Mucosa of stomach (tissue), 1 donor: ENCODE results near the gene KLRC2.
"Not testable (repeated sequence)": the region's sequence is repeated elsewhere in the genome, so short reads cannot be mapped to it uniquely, and the experiment has no call there.

Experiments used
- H3K27me3 ChIP-seq: one replicate; pipeline ENCODE4 v1.7.0; 2013; ENCODE audit warnings: mild to moderate bottlenecking, low read length; ENCODE audit not compliant: control insufficient read depth, insufficient read depth
- H3K36me3 ChIP-seq: one replicate; pipeline ENCODE4 v1.7.0; 2013; ENCODE audit warnings: low read length; ENCODE audit not compliant: control insufficient read depth, insufficient read depth
- H3K4me1 ChIP-seq: one replicate; pipeline ENCODE4 v1.7.0; 2013; ENCODE audit warnings: mild to moderate bottlenecking, low read length; ENCODE audit not compliant: control insufficient read depth, insufficient read depth
- H3K4me3 ChIP-seq: one replicate; pipeline ENCODE4 v1.7.0; 2013; ENCODE audit warnings: low read length
- H3K9ac ChIP-seq: one replicate; pipeline ENCODE4 v1.7.0; 2013; ENCODE audit warnings: mild to moderate bottlenecking, low read length, moderate library complexity
- H3K9me3 ChIP-seq: one replicate; pipeline ENCODE4 v1.7.0; 2013; ENCODE audit warnings: mild to moderate bottlenecking, low read length, moderate library complexity; ENCODE audit not compliant: control insufficient read depth
- donor health status: Pancreatic carcinoma.

KLRC2 gene

GRCh38 chr12:10439608-10440274, 3.9 kb upstream of the KLRC2 start:
- not testable (repeated sequence) for H3K27me3 ChIP-seq, H3K36me3 ChIP-seq, H3K9me3 ChIP-seq, H3K4me1 ChIP-seq, H3K4me3 ChIP-seq, H3K9ac ChIP-seq

GRCh38 chr12:10437601-10438000, 1.8 kb upstream of the KLRC2 start:
- not testable (repeated sequence) for H3K36me3 ChIP-seq, H3K27me3 ChIP-seq, H3K4me1 ChIP-seq, H3K9ac ChIP-seq, H3K9me3 ChIP-seq, H3K4me3 ChIP-seq

- not testable (repeated sequence) for H3K9me3 ChIP-seq, H3K27me3 ChIP-seq, H3K4me3 ChIP-seq, H3K36me3 ChIP-seq, H3K9ac ChIP-seq, H3K4me1 ChIP-seq
Measured at GRCh38 chr12:10430623-10431022, 5.2 kb downstream of the KLRC2 start.

- H3K9me3 ChIP-seq, H3K4me1 ChIP-seq, H3K36me3 ChIP-seq, H3K27me3 ChIP-seq, H3K9ac ChIP-seq, H3K4me3 ChIP-seq: not testable (repeated sequence)
Measured at GRCh38 chr12:10425938-10426337, 9.9 kb downstream of the KLRC2 start.

- not testable (repeated sequence) for H3K27me3 ChIP-seq, H3K36me3 ChIP-seq, H3K4me3 ChIP-seq, H3K9ac ChIP-seq, H3K4me1 ChIP-seq, H3K9me3 ChIP-seq
Measured at GRCh38 chr12:10424260-10424899, 11.4 kb downstream of the KLRC2 start.

- H3K27me3 ChIP-seq, H3K36me3 ChIP-seq, H3K4me1 ChIP-seq, H3K4me3 ChIP-seq, H3K9ac ChIP-seq, H3K9me3 ChIP-seq: not testable (repeated sequence)
Measured at GRCh38 chr12:10422159-10422558, 13.7 kb downstream of the KLRC2 start.

GRCh38 chr12:10420334-10420733, 15.5 kb downstream of the KLRC2 start, which contains the start of gene KLRC3:
TSS of gene KLRC3 (minus strand) at chr12:10420595. CDS start at chr12:10420550, 45 bp downstream.
- H3K4me1 ChIP-seq, H3K27me3 ChIP-seq, H3K9ac ChIP-seq, H3K4me3 ChIP-seq, H3K36me3 ChIP-seq, H3K9me3 ChIP-seq: not testable (repeated sequence)

GRCh38 chr12:10409392-10409791, 26.4 kb downstream of the KLRC2 start, which contains the start of gene KLRC4:
TSS of gene KLRC4 (minus strand) at chr12:10409757. CDS start at chr12:10409575, 182 bp downstream.
- Histone ChIP-seq H3K9ac (no peak within 1 kb of the TSS), H3K4me1 (no peaks in the 10 kb centered on the region), H3K27me3 (no peaks in the 10 kb centered on the region), H3K4me3 (no peak within 1 kb of the TSS), H3K36me3 (no peaks in the 10 kb centered on the region), H3K9me3 (no peaks in the 10 kb centered on the region)

- H3K9me3 ChIP-seq: no peaks in the 10 kb centered on the region
Measured at GRCh38 chr12:10408842-10409241, 27.0 kb downstream of the KLRC2 start.

GRCh38 chr12:10406725-10407124, 29.1 kb downstream of the KLRC2 start:
- Histone ChIP-seq H3K4me3 (no peak overlapping the region), H3K36me3 (no peaks in the 10 kb centered on the region), H3K4me1 (no peaks in the 10 kb centered on the region), H3K9me3 (no peaks in the 10 kb centered on the region), H3K27me3 (no peaks in the 10 kb centered on the region), H3K9ac (no peak overlapping the region)

More at GRCh38 chr12:10408842-10409241, 27.0 kb downstream of the KLRC2 start:
- Histone ChIP-seq H3K36me3 (no peaks in the 10 kb centered on the region), H3K27me3 (no peaks in the 10 kb centered on the region), H3K4me1 (no peaks in the 10 kb centered on the region), H3K4me3 (no peak overlapping the region), H3K9ac (no peak overlapping the region)

GRCh38 chr12:10405294-10405693, 30.5 kb downstream of the KLRC2 start:
- no peak overlapping the region for H3K4me3 ChIP-seq
- no peaks in the 10 kb centered on the region for H3K36me3 ChIP-seq
- no peak overlapping the region for H3K9ac ChIP-seq
- H3K9me3 ChIP-seq: no peaks in the 10 kb centered on the region
- H3K27me3 ChIP-seq: no peaks in the 10 kb centered on the region
- no peaks in the 10 kb centered on the region for H3K4me1 ChIP-seq

GRCh38 chr12:10404798-10405197, 31.0 kb downstream of the KLRC2 start:
- no peaks in the 10 kb centered on the region for H3K36me3 ChIP-seq
- H3K4me1 ChIP-seq: no peaks in the 10 kb centered on the region
- no peak overlapping the region for H3K4me3 ChIP-seq
- H3K9ac ChIP-seq: no peak overlapping the region
- H3K9me3 ChIP-seq: no peaks in the 10 kb centered on the region
- H3K27me3 ChIP-seq: no peaks in the 10 kb centered on the region
